ENCODE results near the gene GABRB2. TPM values are rescaled to one million over a fixed set of nuclear protein-coding genes. Genes with fewer than 3 reads are reported as not detected.

GABRB2 gene
- total and polyA plus RNA-seq, 9 donors: 0.21 to 3.9 (median 1.0) TPM

DNA sequence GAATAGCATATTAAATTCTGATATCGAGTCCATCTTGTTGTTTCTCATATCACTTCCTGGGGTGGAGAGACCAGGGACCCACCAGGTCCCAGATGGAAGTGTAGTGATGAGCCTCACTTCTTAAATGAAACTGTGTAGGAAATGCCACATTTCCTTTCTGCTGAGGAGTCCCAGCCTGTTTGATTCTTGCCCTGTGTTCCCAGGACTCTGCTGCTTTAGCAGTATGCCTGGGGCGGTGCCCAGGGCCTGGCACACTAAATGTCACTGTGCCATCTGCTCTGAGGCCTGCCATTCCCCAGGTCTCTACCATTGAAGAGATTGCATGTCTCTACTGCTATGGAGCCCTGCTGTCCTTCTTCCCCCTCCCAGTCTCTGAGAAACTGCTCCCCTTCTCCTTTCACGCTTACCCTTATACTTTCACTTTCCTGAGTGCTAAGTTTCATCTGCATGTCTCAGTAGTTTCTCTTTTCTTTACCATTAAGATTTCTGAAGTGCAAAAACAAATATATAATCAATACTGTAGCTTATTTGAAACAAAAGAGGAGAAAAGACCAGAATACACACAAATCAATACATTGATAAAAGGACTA, 260.4 kb downstream of the GABRB2 start:
- Histone ChIP-seq H3K27me3 (ENCODE audit: control insufficient read depth, insufficient read depth, low read length) (no peaks in the 10 kb centered on the region), H3K4me3 (ENCODE audit: low read length) (no peak overlapping the region), H3K36me3 (ENCODE audit: control insufficient read depth, insufficient read depth, low read length) (no peaks in the 10 kb centered on the region), H3K4me1 (ENCODE audit: control insufficient read depth, insufficient read depth, low read length) (no peaks in the 10 kb centered on the region), H3K27ac (ENCODE audit: low read length) (no peak overlapping the region), H3K9me3 (replicated peaks; ENCODE audit: control insufficient read depth, low read depth, low read length) (no peaks in the 10 kb centered on the region)
- no peak for DNase-seq
- 88% methylated on average over 1 of the region's 3 CpGs for WGBS (ENCODE audit: insufficient coverage)

GRCh38 chr5:161284445-161284844, 262.1 kb downstream of the GABRB2 start:
- DNase-seq: no peak

DNA sequence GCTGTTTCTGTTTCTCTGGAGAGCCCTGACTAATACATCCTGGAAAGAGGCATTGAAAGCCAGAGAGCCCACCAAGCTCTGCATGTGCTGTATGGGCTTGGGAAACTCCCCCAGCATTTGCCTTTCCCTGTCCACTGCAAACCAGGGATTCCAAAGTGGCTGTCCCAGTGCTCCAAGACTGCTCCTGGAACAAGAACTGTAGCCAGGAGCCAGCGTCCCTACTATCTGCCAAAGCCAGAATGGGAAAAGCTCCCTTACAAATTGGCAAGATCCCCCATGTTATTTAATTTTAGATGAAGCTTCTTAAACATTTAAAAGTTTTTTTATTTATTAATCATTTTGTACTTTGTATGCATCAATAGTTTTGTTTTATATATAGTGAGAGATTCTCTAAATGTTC, 263.2 kb downstream of the GABRB2 start:
- DNase-seq: peak; percentile 13
- H3K9me3 ChIP-seq (replicated peaks; ENCODE audit: control insufficient read depth, low read depth, low read length): no peaks in the 10 kb centered on the region
- H3K36me3 ChIP-seq (ENCODE audit: control insufficient read depth, insufficient read depth, low read length): no peaks in the 10 kb centered on the region
- no peak overlapping the region for H3K4me3 ChIP-seq (ENCODE audit: low read length)
- H3K27me3 ChIP-seq (ENCODE audit: control insufficient read depth, insufficient read depth, low read length): no peaks in the 10 kb centered on the region
- WGBS (ENCODE audit: insufficient coverage): no CpG with 5 or more reads among the region's 1 CpG
- H3K27ac ChIP-seq (ENCODE audit: low read length): no peak overlapping the region
- no peaks in the 10 kb centered on the region for H3K4me1 ChIP-seq (ENCODE audit: control insufficient read depth, insufficient read depth, low read length)

More at GRCh38 chr5:161284445-161284844, 262.1 kb downstream of the GABRB2 start:
- Histone ChIP-seq H3K27me3 (ENCODE audit: control insufficient read depth, insufficient read depth, low read length) (no peaks in the 10 kb centered on the region), H3K9me3 (replicated peaks; ENCODE audit: control insufficient read depth, low read depth, low read length) (no peaks in the 10 kb centered on the region), H3K4me3 (ENCODE audit: low read length) (no peak overlapping the region), H3K27ac (ENCODE audit: low read length) (no peak overlapping the region), H3K4me1 (ENCODE audit: control insufficient read depth, insufficient read depth, low read length) (no peaks in the 10 kb centered on the region), H3K36me3 (ENCODE audit: control insufficient read depth, insufficient read depth, low read length) (no peaks in the 10 kb centered on the region)
- WGBS (ENCODE audit: insufficient coverage): no CpG with 5 or more reads among the region's 2 CpGs

- no peak overlapping the region for H3K27ac ChIP-seq (ENCODE audit: low read length)
- H3K4me3 ChIP-seq (ENCODE audit: low read length): no peak overlapping the region
- no peaks in the 10 kb centered on the region for H3K27me3 ChIP-seq (ENCODE audit: control insufficient read depth, insufficient read depth, low read length)
- H3K36me3 ChIP-seq (ENCODE audit: control insufficient read depth, insufficient read depth, low read length): no peaks in the 10 kb centered on the region
- 100% methylated on average over 1 of the region's 4 CpGs for WGBS (ENCODE audit: insufficient coverage)
- H3K4me1 ChIP-seq (ENCODE audit: control insufficient read depth, insufficient read depth, low read length): no peaks in the 10 kb centered on the region
- no peak for DNase-seq
- no peaks in the 10 kb centered on the region for H3K9me3 ChIP-seq (replicated peaks; ENCODE audit: control insufficient read depth, low read depth, low read length)
These were observed 267.5 kb downstream of the GABRB2 start for GRCh38 chr5:161278739-161279660.

DNA sequence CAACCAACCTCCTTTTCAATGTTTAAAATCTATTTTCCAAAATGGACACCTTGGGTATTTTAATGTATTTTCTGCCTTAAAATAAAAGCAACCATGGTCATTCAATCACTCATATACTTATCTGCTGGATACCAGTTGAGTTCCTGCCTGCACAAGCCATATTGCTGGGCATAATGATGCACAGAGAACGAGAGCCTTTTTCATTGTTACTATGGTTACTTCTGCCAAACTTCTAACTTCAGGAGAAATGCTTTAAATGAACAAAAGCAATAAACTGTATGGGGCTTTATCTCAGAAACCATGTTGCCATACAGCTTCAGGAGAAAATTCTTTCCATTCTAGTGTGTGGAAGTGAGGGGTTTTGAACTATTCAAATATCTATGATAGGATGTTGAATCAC, 269.5 kb downstream of the GABRB2 start:
- Histone ChIP-seq H3K27me3 (ENCODE audit: control insufficient read depth, insufficient read depth, low read length) (no peaks in the 10 kb centered on the region), H3K27ac (ENCODE audit: low read length) (no peak overlapping the region), H3K4me3 (ENCODE audit: low read length) (no peak overlapping the region), H3K9me3 (replicated peaks; ENCODE audit: control insufficient read depth, low read depth, low read length) (no peaks in the 10 kb centered on the region), H3K36me3 (ENCODE audit: control insufficient read depth, insufficient read depth, low read length) (no peaks in the 10 kb centered on the region), H3K4me1 (ENCODE audit: control insufficient read depth, insufficient read depth, low read length) (no peaks in the 10 kb centered on the region)
- WGBS (ENCODE audit: insufficient coverage): no CpG with 5 or more reads among the region's 1 CpG
- no peak for DNase-seq

GRCh38 chr5:161274951-161275350, 271.6 kb downstream of the GABRB2 start:
- DNase-seq: no peak
- H3K27ac ChIP-seq (ENCODE audit: low read length): no peak overlapping the region
- WGBS (ENCODE audit: insufficient coverage): no CpG with 5 or more reads among the region's 2 CpGs
- H3K4me1 ChIP-seq (ENCODE audit: control insufficient read depth, insufficient read depth, low read length): no peaks in the 10 kb centered on the region
- no peak overlapping the region for H3K4me3 ChIP-seq (ENCODE audit: low read length)
- H3K9me3 ChIP-seq (replicated peaks; ENCODE audit: control insufficient read depth, low read depth, low read length): no peaks in the 10 kb centered on the region
- H3K27me3 ChIP-seq (ENCODE audit: control insufficient read depth, insufficient read depth, low read length): no peaks in the 10 kb centered on the region
- H3K36me3 ChIP-seq (ENCODE audit: control insufficient read depth, insufficient read depth, low read length): no peaks in the 10 kb centered on the region

- Histone ChIP-seq H3K9me3 (replicated peaks; ENCODE audit: control insufficient read depth, low read depth, low read length) (no peaks in the 10 kb centered on the region), H3K36me3 (ENCODE audit: control insufficient read depth, insufficient read depth, low read length) (no peaks in the 10 kb centered on the region), H3K4me3 (ENCODE audit: low read length) (no peak overlapping the region), H3K27ac (ENCODE audit: low read length) (no peak overlapping the region), H3K4me1 (ENCODE audit: control insufficient read depth, insufficient read depth, low read length) (no peaks in the 10 kb centered on the region), H3K27me3 (ENCODE audit: control insufficient read depth, insufficient read depth, low read length) (no peaks in the 10 kb centered on the region)
- DNase-seq: no peak
These were observed 273.1 kb downstream of the GABRB2 start for GRCh38 chr5:161273410-161273809.

DNA sequence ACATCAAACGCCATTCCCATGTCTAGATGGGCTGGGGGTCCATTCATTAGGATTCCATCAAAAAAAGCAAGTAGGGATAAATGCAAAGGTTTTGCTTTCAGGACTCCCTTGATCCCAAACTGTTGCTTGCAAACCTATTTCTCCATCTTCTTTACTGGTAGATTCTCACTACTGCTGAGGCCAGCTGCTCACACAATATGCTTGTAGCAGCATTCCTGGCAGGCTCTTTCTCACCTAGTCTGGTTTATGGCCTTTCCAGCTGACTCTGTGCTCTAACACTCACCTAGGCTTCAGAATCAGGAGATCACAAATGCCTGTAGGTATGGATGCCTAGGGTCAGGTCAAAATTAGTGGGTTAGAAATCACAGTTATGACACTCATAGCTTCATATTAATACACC, 274.7 kb downstream of the GABRB2 start:
- Histone ChIP-seq H3K27ac (ENCODE audit: low read length) (no peak overlapping the region), H3K4me1 (ENCODE audit: control insufficient read depth, insufficient read depth, low read length) (no peaks in the 10 kb centered on the region), H3K9me3 (replicated peaks; ENCODE audit: control insufficient read depth, low read depth, low read length) (no peaks in the 10 kb centered on the region), H3K36me3 (ENCODE audit: control insufficient read depth, insufficient read depth, low read length) (no peaks in the 10 kb centered on the region), H3K4me3 (ENCODE audit: low read length) (no peak overlapping the region), H3K27me3 (ENCODE audit: control insufficient read depth, insufficient read depth, low read length) (no peaks in the 10 kb centered on the region)
- DNase-seq: no peak
- WGBS (ENCODE audit: insufficient coverage): no CpG with 5 or more reads among the region's 1 CpG

DNA sequence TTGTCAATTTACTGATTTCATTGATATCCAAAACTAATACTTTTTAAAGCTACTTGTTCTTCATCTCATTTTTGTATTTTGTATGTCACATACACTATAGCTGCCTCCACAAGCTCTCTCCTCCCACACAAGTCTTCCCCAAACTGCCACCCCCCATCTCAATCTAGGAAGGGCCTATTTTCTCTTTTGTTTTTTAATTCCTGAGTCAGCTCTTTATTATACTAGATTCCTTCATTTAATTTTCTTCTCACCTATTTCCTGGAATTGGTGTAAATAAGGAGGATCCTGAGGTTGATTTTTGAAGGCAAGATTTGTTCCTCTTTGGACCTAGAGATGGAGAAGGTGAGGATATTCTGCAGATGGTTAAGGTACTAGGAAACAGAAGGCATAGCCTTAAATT, 277.4 kb downstream of the GABRB2 start:
- H3K4me3 ChIP-seq (ENCODE audit: low read length): no peak overlapping the region
- no peaks in the 10 kb centered on the region for H3K36me3 ChIP-seq (ENCODE audit: control insufficient read depth, insufficient read depth, low read length)
- no peaks in the 10 kb centered on the region for H3K9me3 ChIP-seq (replicated peaks; ENCODE audit: control insufficient read depth, low read depth, low read length)
- H3K27me3 ChIP-seq (ENCODE audit: control insufficient read depth, insufficient read depth, low read length): no peaks in the 10 kb centered on the region
- DNase-seq: no peak
- no peak overlapping the region for H3K27ac ChIP-seq (ENCODE audit: low read length)
- no peaks in the 10 kb centered on the region for H3K4me1 ChIP-seq (ENCODE audit: control insufficient read depth, insufficient read depth, low read length)

DNA sequence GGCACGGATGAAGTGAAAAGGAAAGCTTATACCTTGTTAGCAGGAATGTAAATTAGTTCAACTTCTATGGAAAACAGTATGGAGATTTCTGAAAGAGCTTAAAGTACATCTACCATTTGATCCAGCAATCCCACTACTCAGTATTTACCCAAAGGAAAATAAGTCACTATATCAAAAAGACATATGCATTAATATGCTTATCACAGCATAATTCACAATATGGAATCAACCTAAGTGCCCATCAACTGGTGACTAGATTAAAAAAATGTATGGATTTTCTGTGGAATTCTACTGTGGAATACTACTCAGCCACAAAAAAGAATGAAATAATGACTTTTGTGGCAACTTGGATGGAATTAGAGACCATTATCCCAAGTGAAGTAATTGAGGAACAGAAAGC, 279.6 kb downstream of the GABRB2 start:
- Histone ChIP-seq H3K36me3 (ENCODE audit: control insufficient read depth, insufficient read depth, low read length) (no peaks in the 10 kb centered on the region), H3K27me3 (ENCODE audit: control insufficient read depth, insufficient read depth, low read length) (no peaks in the 10 kb centered on the region), H3K27ac (ENCODE audit: low read length) (no peak overlapping the region), H3K9me3 (replicated peaks; ENCODE audit: control insufficient read depth, low read depth, low read length) (no peaks in the 10 kb centered on the region), H3K4me1 (ENCODE audit: control insufficient read depth, insufficient read depth, low read length) (no peaks in the 10 kb centered on the region), H3K4me3 (ENCODE audit: low read length) (no peak overlapping the region)
- DNase-seq: no peak
- no CpG with 5 or more reads among the region's 1 CpG for WGBS (ENCODE audit: insufficient coverage)

Data from muscle of leg (tissue), 11 donors.